Memory B cell (primary cell): ENCODE results near the gene PIK3CB.
"Not testable (repeated sequence)": the region's sequence is repeated elsewhere in the genome, so short reads cannot be mapped to it uniquely, and the experiment has no call there.

Experiments used
- ATAC-seq: fragments of 150-1000 bp; cut with Tn5 transposase; 2 replicates; pipeline ENCODE4 v1.10.0; 2021; ENCODE audit warnings: low read depth, mild to moderate bottlenecking, moderate library complexity
- DNase-seq, 2 donors: peaks; one replicate each; pipeline ENCODE4 v3.0.0; 2022; ENCODE audit warnings: low spot score in 2 of 2
- H3K27ac Mint-ChIP-seq: one replicate; pipeline ENCODE4 v1.8.0; 2022; ENCODE audit warnings: mild to moderate bottlenecking, moderate library complexity, mixed read lengths
- H3K27me3 Mint-ChIP-seq: one replicate; pipeline ENCODE4 v1.8.0; 2022; ENCODE audit warnings: mixed read lengths
- H3K36me3 Mint-ChIP-seq: one replicate; pipeline ENCODE4 v1.8.0; 2022; ENCODE audit warnings: mild to moderate bottlenecking, mixed read lengths
- H3K4me1 Mint-ChIP-seq: one replicate; pipeline ENCODE4 v1.8.0; 2022; ENCODE audit warnings: mixed read lengths
- H3K4me3 Mint-ChIP-seq: one replicate; pipeline ENCODE4 v1.8.0; 2022; ENCODE audit warnings: mild to moderate bottlenecking, moderate library complexity, mixed read lengths
- H3K9me3 Mint-ChIP-seq: one replicate; pipeline ENCODE4 v1.8.0; 2022; ENCODE audit warnings: mixed read lengths

The PIK3CB gene

DNA sequence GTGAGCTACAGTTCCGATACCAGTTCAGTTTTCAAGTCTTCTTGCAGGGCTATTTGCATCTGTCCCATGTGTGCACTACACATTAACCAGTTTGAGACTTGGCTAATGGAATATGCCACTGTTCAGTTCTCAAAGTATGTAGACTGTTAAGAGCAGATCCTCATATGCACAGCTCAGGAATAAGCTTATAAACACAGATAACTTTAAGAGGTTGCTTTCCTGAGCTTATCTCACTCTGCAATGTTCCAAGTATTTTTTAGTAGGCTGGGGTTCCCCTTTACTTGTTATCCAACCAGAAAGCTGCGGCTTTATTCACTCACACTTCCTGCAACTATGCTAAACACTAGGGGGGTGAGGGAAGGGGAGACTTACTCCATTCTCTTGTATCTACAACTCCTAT, 108.7 kb downstream of the PIK3CB start:
- not testable (repeated sequence) for H3K4me3 Mint-ChIP-seq, H3K27ac Mint-ChIP-seq, H3K9me3 Mint-ChIP-seq, H3K27me3 Mint-ChIP-seq, H3K4me1 Mint-ChIP-seq, ATAC-seq, DNase-seq
- peaks cover 17% of the 10 kb centered on the region for H3K36me3 Mint-ChIP-seq

DNA sequence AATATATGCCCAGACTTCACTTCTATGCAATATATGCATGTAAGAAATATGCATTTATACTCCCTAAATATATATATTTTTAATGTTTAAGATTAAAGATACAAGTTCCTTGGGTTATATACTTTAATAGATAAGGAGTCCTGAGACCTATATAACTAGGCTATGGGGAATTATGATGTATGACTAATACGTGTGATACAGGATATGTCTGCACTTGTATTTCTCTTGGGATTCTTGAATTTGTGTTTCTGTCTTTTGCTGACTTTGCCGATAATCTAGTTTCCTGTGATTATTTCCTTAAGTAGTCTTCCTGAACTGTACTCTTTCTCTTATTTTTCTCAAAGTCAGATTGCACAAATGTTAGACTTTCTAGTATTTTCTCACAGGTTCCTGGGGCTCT, 109.6 kb downstream of the PIK3CB start:
- Mint-ChIP-seq H3K9me3 (no peaks in the 10 kb centered on the region), H3K36me3 (peaks cover 18% of the 10 kb centered on the region), H3K4me1 (no peaks in the 10 kb centered on the region), H3K27ac (no peak overlapping the region), H3K27me3 (no peaks in the 10 kb centered on the region), H3K4me3 (no peak overlapping the region)
- DNase-seq (no peak), ATAC-seq (no peak)

DNA sequence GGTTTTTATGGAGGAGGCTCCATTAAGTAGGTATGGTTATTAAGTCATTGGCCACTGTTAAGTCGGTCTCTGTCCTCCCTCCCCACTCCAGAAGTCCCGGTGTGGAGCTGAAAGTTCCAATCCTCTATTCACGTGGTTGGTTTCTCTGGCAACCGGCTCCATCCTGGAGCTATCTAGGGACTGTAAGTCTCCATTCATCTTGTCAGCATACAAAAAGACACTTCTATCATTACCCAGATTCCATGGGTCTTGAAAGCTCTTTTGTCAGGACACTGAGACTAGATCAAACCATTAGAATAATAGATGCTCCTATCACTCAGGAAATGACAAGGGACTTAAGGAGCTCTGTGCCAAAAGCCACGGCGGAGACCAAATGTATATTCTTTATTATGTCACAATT, 110.3 kb downstream of the PIK3CB start:
- ATAC-seq = no peak

GRCh38 chr3:138718849-138719248, 115.9 kb downstream of the PIK3CB start:
- Mint-ChIP-seq H3K27ac (no peak overlapping the region), H3K9me3 (peaks cover 4% of the 10 kb centered on the region), H3K4me3 (no peak overlapping the region), H3K27me3 (no peaks in the 10 kb centered on the region), H3K36me3 (peaks cover 13% of the 10 kb centered on the region), H3K4me1 (peaks cover 9% of the 10 kb centered on the region)
- ATAC-seq (no peak), DNase-seq (no peak)

More for the DNA sequence above, 110.3 kb downstream of the PIK3CB start:
- DNase-seq = no peak
- Mint-ChIP-seq H3K27ac (no peak overlapping the region), H3K4me1 (no peaks in the 10 kb centered on the region), H3K36me3 (peaks cover 19% of the 10 kb centered on the region), H3K9me3 (peaks cover 1% of the 10 kb centered on the region), H3K27me3 (no peaks in the 10 kb centered on the region), H3K4me3 (no peak overlapping the region)

DNA sequence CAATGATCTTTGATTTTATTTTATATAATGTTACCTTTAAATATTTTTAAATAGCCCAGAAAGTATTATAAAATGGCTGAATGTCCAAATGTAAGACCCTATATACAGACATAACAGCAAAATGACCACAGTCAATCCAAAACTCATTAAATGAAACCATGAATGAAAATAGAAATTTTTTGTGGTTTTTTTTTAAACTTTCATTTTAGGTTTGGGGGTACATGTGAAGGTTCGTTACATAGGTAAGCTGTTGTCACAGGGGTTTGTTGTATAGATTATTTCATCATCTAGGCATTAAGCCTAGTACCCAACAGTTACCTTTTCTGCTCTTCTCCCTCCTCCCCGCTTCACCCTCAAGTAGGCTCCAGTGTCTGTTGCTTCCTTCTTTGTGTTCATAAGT, 117.4 kb downstream of the PIK3CB start:
- H3K4me1 Mint-ChIP-seq = peaks cover 9% of the 10 kb centered on the region
- no peak overlapping the region for H3K27ac Mint-ChIP-seq
- H3K9me3 Mint-ChIP-seq = peaks cover 4% of the 10 kb centered on the region
- H3K4me3 Mint-ChIP-seq = no peak overlapping the region
- DNase-seq (no peak), ATAC-seq (no peak)
- peaks cover 14% of the 10 kb centered on the region for H3K36me3 Mint-ChIP-seq
- no peaks in the 10 kb centered on the region for H3K27me3 Mint-ChIP-seq

DNA sequence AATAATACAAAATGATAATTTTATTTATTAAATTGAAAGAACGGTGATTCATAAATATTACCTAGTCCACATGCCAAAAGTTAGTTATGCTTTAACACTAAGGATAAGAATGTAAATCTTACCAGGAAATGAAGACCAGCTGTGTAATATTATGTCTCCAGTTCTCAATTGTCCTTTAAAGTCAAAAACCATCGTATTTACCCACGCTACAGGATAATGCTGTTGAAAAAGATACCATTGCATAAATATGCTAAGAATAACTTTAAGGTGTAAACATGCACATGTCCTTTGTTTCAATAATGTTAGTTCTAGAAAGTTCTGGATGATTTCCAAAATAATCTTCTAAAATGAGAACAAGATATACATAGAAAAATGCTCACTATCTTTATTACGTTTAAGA, 122.6 kb downstream of the PIK3CB start:
- Mint-ChIP-seq H3K4me3 (no peak overlapping the region), H3K27me3 (no peaks in the 10 kb centered on the region), H3K27ac (no peak overlapping the region), H3K4me1 (no peaks in the 10 kb centered on the region), H3K9me3 (no peaks in the 10 kb centered on the region), H3K36me3 (peaks cover 18% of the 10 kb centered on the region)
- no peak for ATAC-seq
- no peak for DNase-seq

DNA sequence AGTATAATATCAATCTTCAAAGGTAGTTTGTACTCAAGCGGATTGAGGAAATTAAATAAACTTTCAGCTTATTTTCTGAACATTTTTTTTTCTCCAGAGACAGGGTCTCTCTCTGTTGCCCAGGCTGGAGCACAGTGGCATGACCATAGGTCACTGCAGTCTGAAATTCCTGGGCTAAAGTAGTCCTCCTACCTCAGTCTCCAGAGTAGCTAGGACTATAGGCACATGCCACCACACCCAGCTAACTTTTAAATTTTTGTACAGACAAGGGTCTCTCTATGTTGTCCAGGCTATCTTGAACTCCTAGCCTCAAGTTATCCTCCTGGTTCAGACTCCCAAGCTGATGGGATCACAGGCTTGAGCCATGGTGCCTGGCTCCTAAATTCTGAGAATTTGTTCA, 129.1 kb downstream of the PIK3CB start:
- Mint-ChIP-seq H3K4me1 (no peaks in the 10 kb centered on the region), H3K27me3 (no peaks in the 10 kb centered on the region), H3K36me3 (peaks cover 17% of the 10 kb centered on the region), H3K27ac (no peak overlapping the region), H3K4me3 (no peak overlapping the region), H3K9me3 (no peaks in the 10 kb centered on the region)
- ATAC-seq = no peak
- no peak for DNase-seq

DNA sequence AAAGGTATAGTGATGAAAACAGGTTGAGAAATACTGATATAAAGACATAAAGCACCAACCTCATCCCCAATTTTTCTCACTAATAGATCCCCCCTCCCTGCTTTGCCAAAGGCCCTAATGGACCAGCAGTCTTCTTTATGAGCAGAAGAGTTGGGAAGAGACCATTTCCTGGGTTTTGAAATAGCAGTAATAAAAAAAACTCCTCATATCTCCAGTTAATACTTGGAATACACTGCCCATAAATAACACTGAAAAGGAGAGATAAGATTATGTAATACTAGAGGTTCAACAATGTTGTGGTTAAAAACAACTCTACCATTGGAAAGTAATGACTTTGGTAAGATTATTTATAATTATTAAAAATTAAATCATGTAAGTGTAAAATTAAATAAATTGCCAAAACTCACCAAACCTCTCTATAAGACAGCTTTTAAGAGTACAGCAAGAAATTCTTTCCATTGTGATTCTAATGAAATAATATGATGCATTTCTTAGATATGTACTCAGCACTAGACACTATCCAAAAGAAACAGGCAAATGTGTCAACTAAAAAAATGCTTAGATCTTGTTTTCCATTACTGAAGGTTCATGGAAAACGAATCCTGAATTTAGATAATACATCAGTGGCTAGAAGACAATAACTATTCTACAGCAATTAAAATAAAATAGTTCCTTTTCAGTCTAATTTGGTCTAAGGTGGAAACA, 137.9 kb downstream of the PIK3CB start:
- no peak overlapping the region for H3K4me3 Mint-ChIP-seq
- H3K4me1 Mint-ChIP-seq = no peaks in the 10 kb centered on the region
- no peaks in the 10 kb centered on the region for H3K27me3 Mint-ChIP-seq
- no peak for ATAC-seq
- peaks cover 8% of the 10 kb centered on the region for H3K36me3 Mint-ChIP-seq
- no peak overlapping the region for H3K27ac Mint-ChIP-seq
- DNase-seq = no peak
- no peaks in the 10 kb centered on the region for H3K9me3 Mint-ChIP-seq

- Mint-ChIP-seq H3K27ac (no peak overlapping the region), H3K27me3 (no peaks in the 10 kb centered on the region), H3K4me1 (peaks cover 2% of the 10 kb centered on the region), H3K4me3 (no peak overlapping the region), H3K9me3 (no peaks in the 10 kb centered on the region), H3K36me3 (peaks cover 8% of the 10 kb centered on the region)
- ATAC-seq (no peak), DNase-seq (no peak)
These were observed 140.3 kb downstream of the PIK3CB start for GRCh38 chr3:138694287-138695007.

DNA sequence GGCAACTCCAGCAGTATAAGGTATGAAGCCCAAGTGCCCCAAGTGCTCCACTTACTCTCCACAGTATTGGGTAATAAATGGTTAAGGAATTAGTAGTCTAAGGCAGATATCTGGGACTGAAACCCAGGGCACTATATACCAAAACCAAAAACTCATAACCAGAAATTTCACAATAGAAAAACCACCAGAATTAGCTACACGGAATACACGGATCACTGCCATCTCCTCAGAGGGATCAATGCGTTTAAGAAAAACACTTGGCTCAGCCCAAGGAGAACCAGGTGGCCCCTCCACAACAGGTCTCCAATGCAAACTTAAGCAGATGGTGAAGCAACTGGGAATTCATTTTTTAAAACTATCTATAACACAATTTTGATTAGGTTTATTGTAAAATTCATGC, 142.6 kb downstream of the PIK3CB start:
- H3K4me1 Mint-ChIP-seq = peaks cover 10% of the 10 kb centered on the region
- H3K9me3 Mint-ChIP-seq = no peaks in the 10 kb centered on the region
- no peak for ATAC-seq
- DNase-seq = no peak
- H3K36me3 Mint-ChIP-seq = peaks cover 12% of the 10 kb centered on the region
- no peak overlapping the region for H3K4me3 Mint-ChIP-seq
- H3K27me3 Mint-ChIP-seq = no peaks in the 10 kb centered on the region
- H3K27ac Mint-ChIP-seq = no peak overlapping the region

GRCh38 chr3:138691351-138691750, 143.4 kb downstream of the PIK3CB start:
- peaks cover 13% of the 10 kb centered on the region for H3K4me1 Mint-ChIP-seq
- H3K9me3 Mint-ChIP-seq = no peaks in the 10 kb centered on the region
- H3K27ac Mint-ChIP-seq = peak overlapping the region; percentile 62
- no peak for DNase-seq
- H3K4me3 Mint-ChIP-seq = no peak overlapping the region
- no peak for ATAC-seq
- H3K36me3 Mint-ChIP-seq = peaks cover 15% of the 10 kb centered on the region
- no peaks in the 10 kb centered on the region for H3K27me3 Mint-ChIP-seq

DNA sequence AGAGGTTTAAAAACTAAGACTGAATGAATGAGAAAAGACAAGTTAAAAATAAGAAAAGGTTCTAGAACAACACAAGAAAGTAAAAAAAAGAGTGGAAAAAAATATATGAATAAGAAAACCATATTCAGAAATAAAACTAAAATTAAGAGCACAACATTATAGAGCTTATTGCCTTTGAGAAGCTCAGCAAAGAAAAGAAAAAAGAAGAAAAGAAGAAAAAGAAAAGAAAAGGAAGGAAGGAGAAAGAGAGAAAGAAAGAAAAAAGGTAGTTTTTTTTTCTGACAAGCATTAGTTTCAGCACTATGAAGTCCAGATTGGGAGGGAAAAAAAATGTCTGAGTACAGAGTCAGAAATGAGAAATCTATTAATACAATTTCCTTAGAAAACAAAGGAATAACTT, 144.7 kb downstream of the PIK3CB start:
- peaks cover 13% of the 10 kb centered on the region for H3K4me1 Mint-ChIP-seq
- H3K9me3 Mint-ChIP-seq = no peaks in the 10 kb centered on the region
- ATAC-seq (no peak), DNase-seq (no peak)
- no peaks in the 10 kb centered on the region for H3K27me3 Mint-ChIP-seq
- no peak overlapping the region for H3K27ac Mint-ChIP-seq
- peaks cover 13% of the 10 kb centered on the region for H3K36me3 Mint-ChIP-seq
- H3K4me3 Mint-ChIP-seq = no peak overlapping the region

DNA sequence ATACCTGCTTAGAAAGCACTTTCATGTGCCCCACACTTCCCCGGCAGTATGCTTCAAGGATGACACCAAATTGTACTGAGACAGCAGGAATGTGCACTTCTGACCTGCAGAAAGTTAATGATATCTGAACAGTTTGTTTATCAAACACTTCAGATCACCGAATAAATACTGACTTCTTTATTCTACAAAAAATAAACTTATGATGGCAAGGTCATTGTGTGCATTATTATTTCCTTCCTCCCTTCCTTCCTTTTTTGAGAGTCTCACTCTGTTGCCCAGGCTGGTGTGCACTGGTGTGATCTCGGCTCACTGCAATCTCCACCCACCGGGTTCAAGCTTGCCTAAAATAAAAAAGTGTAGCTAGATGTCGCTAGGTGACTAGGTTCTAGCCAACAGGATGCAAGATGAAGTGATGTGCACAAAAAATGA, 145.8 kb downstream of the PIK3CB start:
- no peak for ATAC-seq
- Mint-ChIP-seq H3K9me3 (no peaks in the 10 kb centered on the region), H3K27me3 (no peaks in the 10 kb centered on the region), H3K4me1 (peaks cover 13% of the 10 kb centered on the region), H3K36me3 (peaks cover 11% of the 10 kb centered on the region), H3K27ac (no peak overlapping the region), H3K4me3 (no peak overlapping the region)
- DNase-seq = no peak

- Mint-ChIP-seq H3K27ac (peak overlapping the region; percentile 21), H3K36me3 (peaks cover 15% of the 10 kb centered on the region), H3K4me3 (no peak overlapping the region), H3K9me3 (no peaks in the 10 kb centered on the region), H3K27me3 (no peaks in the 10 kb centered on the region), H3K4me1 (peaks cover 13% of the 10 kb centered on the region)
- DNase-seq (no peak), ATAC-seq (no peak)
These were observed 147.5 kb downstream of the PIK3CB start for GRCh38 chr3:138687236-138687635.

DNA sequence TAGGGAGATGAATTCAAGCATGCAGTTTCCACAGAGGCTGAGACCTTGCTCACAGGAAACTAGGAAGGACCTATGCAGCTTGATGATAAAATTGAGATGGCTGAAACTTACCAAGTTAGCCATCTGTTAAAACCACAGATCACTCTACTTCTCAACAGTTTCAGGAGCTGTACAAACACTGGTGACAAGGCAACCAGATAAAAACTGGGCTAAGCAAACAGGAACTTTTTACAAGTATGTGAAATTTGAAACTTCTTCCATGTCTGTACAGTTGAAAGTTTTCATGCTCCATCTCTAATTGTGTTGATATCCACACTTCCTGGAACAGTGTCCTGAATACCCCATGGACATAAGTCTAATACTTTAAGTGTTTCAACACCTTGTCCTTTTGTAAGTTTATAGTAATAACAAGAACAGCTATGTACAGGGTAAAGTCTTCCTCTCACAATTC, 147.9 kb downstream of the PIK3CB start:
- H3K9me3 Mint-ChIP-seq = no peaks in the 10 kb centered on the region
- H3K4me1 Mint-ChIP-seq = peaks cover 13% of the 10 kb centered on the region
- H3K4me3 Mint-ChIP-seq = no peak overlapping the region
- H3K36me3 Mint-ChIP-seq = peaks cover 15% of the 10 kb centered on the region
- peak overlapping the region; percentile 21 for H3K27ac Mint-ChIP-seq
- DNase-seq (no peak), ATAC-seq (peak; percentile 22)
- H3K27me3 Mint-ChIP-seq = no peaks in the 10 kb centered on the region
